HEK293T (cell line): Measurements from ENCODE around the gene CTSZ.

Source experiments
- ARNT ChIP-seq: fragments of 450-650 bp; IDR thresholded peaks from 2 replicates; pipeline ENCODE4 v1.6.1; 2017; ENCODE audit warnings: mild to moderate bottlenecking
- BHLHE40 ChIP-seq: fragments of 450-650 bp; IDR thresholded peaks from 2 replicates; pipeline ENCODE4 v1.6.1; 2016; ENCODE audit warnings: mild to moderate bottlenecking, moderate library complexity, borderline replicate concordance
- ELF4 ChIP-seq: fragments of 450-650 bp; IDR thresholded peaks from 2 replicates; pipeline ENCODE4 v1.6.1; 2017; ENCODE audit warnings: antibody characterized with exemption
- FOXA1 ChIP-seq: fragments of 450-650 bp; IDR thresholded peaks from 2 replicates; pipeline ENCODE4 v1.6.1; 2016; ENCODE audit warnings: mild to moderate bottlenecking
- FOXK2 ChIP-seq: fragments of 450-650 bp; IDR thresholded peaks from 2 replicates; pipeline ENCODE4 v1.6.1; 2016; ENCODE audit warnings: mild to moderate bottlenecking
- HDGF ChIP-seq: fragments of 450-650 bp; IDR thresholded peaks from 2 replicates; pipeline ENCODE4 v1.6.1; 2017; ENCODE audit warnings: antibody characterized with exemption, borderline replicate concordance
- L3MBTL2 ChIP-seq: fragments of 450-650 bp; conservative IDR thresholded peaks from 2 replicates; pipeline ENCODE4 v1.6.1; 2016; ENCODE audit warnings: mild to moderate bottlenecking
- LEF1 ChIP-seq: fragments of 450-650 bp; IDR thresholded peaks from 2 replicates; pipeline ENCODE4 v1.6.1; 2017; ENCODE audit warnings: mild to moderate bottlenecking, borderline replicate concordance
- NFRKB ChIP-seq: fragments of 450-650 bp; IDR thresholded peaks from 2 replicates; pipeline ENCODE4 v1.6.1; 2016; ENCODE audit warnings: mild to moderate bottlenecking, moderate library complexity
- SP1 ChIP-seq: fragments of 450-650 bp; IDR thresholded peaks from 2 replicates; pipeline ENCODE4 v1.6.1; 2017
- SUZ12 ChIP-seq: fragments of 450-650 bp; IDR thresholded peaks from 2 replicates; pipeline ENCODE4 v1.6.1; 2016; ENCODE audit warnings: mild to moderate bottlenecking
- TARDBP ChIP-seq: fragments of 450-650 bp; IDR thresholded peaks from 2 replicates; pipeline ENCODE4 v1.6.1; 2016
- ZNF384 ChIP-seq: fragments of 450-650 bp; IDR thresholded peaks from 2 replicates; pipeline ENCODE4 v1.6.1; 2016

DNA sequence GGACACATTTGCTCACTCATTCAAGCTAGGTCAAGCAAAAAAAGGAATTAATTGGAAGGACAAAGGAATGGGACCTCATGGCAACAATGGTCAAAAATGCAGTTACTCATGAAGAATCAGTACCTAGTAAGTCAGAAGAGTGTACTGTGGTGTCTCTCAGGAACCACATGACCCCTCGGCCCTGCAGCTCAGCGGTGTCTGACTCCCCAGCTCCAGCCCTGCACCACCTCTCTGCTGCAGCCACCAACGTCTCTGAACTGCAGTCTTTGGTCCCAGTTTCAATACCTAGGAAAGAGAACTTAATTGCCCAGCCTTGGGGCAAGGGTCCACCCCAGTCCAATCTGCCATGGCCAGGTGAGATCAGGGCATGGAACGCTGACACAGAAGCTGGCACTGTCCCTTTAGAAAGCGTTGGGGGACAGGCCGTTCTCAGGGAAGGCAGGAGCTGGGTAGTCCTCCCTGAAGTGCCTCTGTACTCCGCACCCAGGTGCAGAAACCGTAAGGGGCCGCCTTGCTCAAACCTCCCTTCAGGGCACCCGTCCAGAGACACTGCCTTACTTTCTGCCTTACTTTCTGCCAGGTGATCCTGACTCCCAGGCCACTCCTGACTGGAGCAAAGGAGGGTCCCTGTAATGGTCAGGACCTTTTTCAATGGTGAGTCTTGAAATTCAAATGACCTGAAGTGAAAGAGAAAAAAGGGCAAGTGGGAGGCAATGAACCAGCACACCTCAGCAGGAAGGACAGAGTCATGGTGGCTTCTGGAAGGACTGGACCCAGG, 39.2 kb downstream of the CTSZ start:
- TF ChIP-seq FOXA1 (no peak), SUZ12 (no peak), ELF4 (no peak), TARDBP (no peak), SP1 (no peak), NFRKB (no peak), BHLHE40 (no peak), FOXK2 (no peak), HDGF (no peak), ZNF384 (no peak), L3MBTL2 (no peak), LEF1 (no peak), ARNT (no peak)
